ENCODE data around the gene STING1.
A peak's percentile ranks its signal among the peaks of the same experiment; 100 is the strongest.

GRCh38 chr5:139474890-139475791 lies 7.4 kb downstream of the STING1 start:
- TF ChIP-seq GATA1 (IDR thresholded peaks at IDR 0.05; ENCODE audit: low read depth, low read length) (no peak), POLR2A (IDR thresholded peaks at IDR 0.05; ENCODE audit: low read length) (peak; percentile 40)

Data from erythroblast (primary cell).